Endothelial cell of umbilical vein (primary cell): ENCODE data around the gene MED12L. TPM values are rescaled to one million over a fixed set of nuclear protein-coding genes. Genes with fewer than 3 reads are reported as not detected.

Experiments used
- BruUV-seq: library from RNA; stranded (reverse); fragments of 400-500 nt; replicated peaks from 2 replicates; lab custom pipeline; 2021; lab: Mats Ljungman, UMichigan
- CTCF ChIA-PET: fragments of 300-600, 350-600 bp; sonication (Branson Sonifier 250); formaldehyde crosslinking; loops from one replicate; lab custom pipeline; 2021; ENCODE audit warnings: antibody characterized with exemption, inconsistent platforms; lab: Charles Lee
- POLR2A ChIA-PET: fragments of 300-600, 350-600 bp; sonication (Branson Sonifier 250); formaldehyde crosslinking; loops from one replicate; lab custom pipeline; 2021; ENCODE audit warnings: antibody characterized with exemption, inconsistent platforms; lab: Charles Lee
- DNase-seq: peaks from one replicate; pipeline ENCODE4 v3.0.0-alpha.2; 2011; ENCODE audit warnings: low read depth, low spot score
- FAIRE-seq: peaks from 2 replicates; lab custom pipeline; 2011; peaks lifted over from hg19 to GRCh38; lab: Jason Lieb, UNC
- H2AFZ ChIP-seq: 2 replicates; pipeline ENCODE4 v1.6.0; 2012; ENCODE audit warnings: low read depth, low read length, control low read depth, inconsistent platforms
- H3K27ac ChIP-seq: 2 replicates; pipeline ENCODE4 v1.5.1; 2011; ENCODE audit warnings: low read depth, mild to moderate bottlenecking, control low read depth, low read length, moderate library complexity; ENCODE audit not compliant: insufficient read depth
- H3K27me3 ChIP-seq, 2 experiments: 2 replicates each; pipeline versions ENCODE4 v1.6.0 to v1.6.1; 2011; ENCODE audit warnings: low read length in 2 of 2, mixed read lengths in 1 of 2; ENCODE audit not compliant: control insufficient read depth in 2 of 2, insufficient read depth in 2 of 2
- H3K36me3 ChIP-seq, 2 experiments: 2 replicates in 1 of 2; 3 replicates in 1 of 2; pipeline ENCODE4 v1.5.1; 2011; ENCODE audit warnings: low read length in 2 of 2, mild to moderate bottlenecking in 1 of 2, moderate library complexity in 1 of 2; ENCODE audit not compliant: control insufficient read depth in 2 of 2, insufficient read depth in 2 of 2; ENCODE audit errors: extremely low read depth in 1 of 2
- H3K4me1 ChIP-seq: 3 replicates; pipeline ENCODE4 v1.5.1; 2011; ENCODE audit warnings: mild to moderate bottlenecking, low read length; ENCODE audit not compliant: control insufficient read depth, insufficient read depth; ENCODE audit errors: extremely low read depth
- H3K4me2 ChIP-seq: 2 replicates; pipeline ENCODE4 v1.6.1; 2011; ENCODE audit warnings: low read length, control low read depth, mixed read lengths; ENCODE audit not compliant: insufficient read depth
- H3K4me3 ChIP-seq, 3 experiments: fragments of 200-600 bp in 1 of 3; sonication (generic), shearing (Covaris generic) in 1 of 3; replicated peaks in 1 of 3; 2 replicates each; pipeline ENCODE4 v1.5.1; 2011 to 2016; ENCODE audit warnings: control low read depth in 3 of 3, low read length in 3 of 3, mild to moderate bottlenecking in 2 of 3, inconsistent platforms in 1 of 3, low read depth in 1 of 3, moderate library complexity in 1 of 3; ENCODE audit not compliant: insufficient read depth in 1 of 3
- H3K79me2 ChIP-seq: 2 replicates; pipeline ENCODE4 v1.6.0; 2012; ENCODE audit warnings: low read length, inconsistent platforms; ENCODE audit not compliant: control insufficient read depth, insufficient read depth
- H3K9ac ChIP-seq: replicated peaks from 2 replicates; pipeline ENCODE3; 2011; ENCODE audit warnings: low read length, control low read depth; ENCODE audit not compliant: insufficient read depth; ENCODE audit errors: extremely low read depth
- H3K9me1 ChIP-seq: replicated peaks from 3 replicates; pipeline ENCODE4 v1.6.0; 2011; ENCODE audit warnings: mild to moderate bottlenecking, low read length; ENCODE audit not compliant: control insufficient read depth, insufficient read depth; ENCODE audit errors: extremely low read depth
- H3K9me3 ChIP-seq: replicated peaks from 2 replicates; pipeline ENCODE4 v1.5.1; 2012; ENCODE audit warnings: low read length, inconsistent platforms; ENCODE audit not compliant: control insufficient read depth, insufficient read depth
- H4K20me1 ChIP-seq: replicated peaks from 2 replicates; pipeline ENCODE3; 2011; ENCODE audit warnings: mild to moderate bottlenecking, low read length; ENCODE audit not compliant: control insufficient read depth, insufficient read depth; ENCODE audit errors: extremely low read depth
- CTCF ChIP-seq, 2 donors: IDR thresholded peaks; 1 replicate in 1 of 2; 2 replicates in 1 of 2; pipeline ENCODE4 v1.5.1; 2011; ENCODE audit warnings: low read length in 2 of 2, mild to moderate bottlenecking in 2 of 2, moderate library complexity in 2 of 2, control low read depth in 1 of 2, inconsistent platforms in 1 of 2, low read depth in 1 of 2; ENCODE audit not compliant: insufficient read depth in 1 of 2; ENCODE audit errors: extremely low read depth in 1 of 2
- EZH2 ChIP-seq: IDR thresholded peaks from 2 replicates; pipeline ENCODE4 v1.6.1; 2012; ENCODE audit warnings: borderline replicate concordance, low read depth, mild to moderate bottlenecking, moderate library complexity, low read length, inconsistent platforms; ENCODE audit not compliant: severe bottlenecking
- FOS ChIP-seq: IDR thresholded peaks from 2 replicates; pipeline ENCODE4 v1.6.1; 2011; ENCODE audit warnings: mild to moderate bottlenecking, low read length, moderate library complexity, borderline replicate concordance; ENCODE audit not compliant: insufficient read depth
- GATA2 ChIP-seq: IDR thresholded peaks from 2 replicates; pipeline ENCODE4 v1.7.0; 2011; ENCODE audit warnings: low read depth, mild to moderate bottlenecking, moderate library complexity, mixed read lengths, low read length; ENCODE audit not compliant: insufficient read length, insufficient read depth
- JUN ChIP-seq: IDR thresholded peaks from 2 replicates; pipeline ENCODE4 v1.6.1; 2011; ENCODE audit warnings: borderline replicate concordance, low read depth; ENCODE audit not compliant: insufficient read length, insufficient read depth
- MAX ChIP-seq: IDR thresholded peaks from 2 replicates; pipeline ENCODE4 v1.6.1; 2011; ENCODE audit not compliant: insufficient read depth, insufficient read length
- MYC ChIP-seq: IDR thresholded peaks from one replicate; pipeline ENCODE4 v1.6.1; 2011; ENCODE audit warnings: mild to moderate bottlenecking, low read depth, low read length
- POLR2A ChIP-seq: IDR thresholded peaks from 2 replicates; pipeline ENCODE4 v1.6.1; 2012; ENCODE audit warnings: low read depth, mild to moderate bottlenecking, control low read depth, low read length
- POLR2AphosphoS5 ChIP-seq: IDR thresholded peaks from 2 replicates; pipeline ENCODE4 v1.6.1; 2012; ENCODE audit warnings: low read depth, mild to moderate bottlenecking, control low read depth, low read length, moderate library complexity; ENCODE audit not compliant: insufficient read depth
- dilution Hi-C: fragments of 300-500 bp; cut with MboI; formaldehyde crosslinking; loops from one replicate; pipeline ENCODE4 v1.15.0; 2019; ENCODE audit warnings: low sequenced_read_pairs; ENCODE audit not compliant: extremely low pct_ligation_motif_present
- intact Hi-C: fragments of 100-400 bp; cut with micrococcal nuclease; formaldehyde crosslinking; loops from one replicate; pipeline ENCODE4 v1.10.0; 2022
- polyA plus RNA-seq, 4 experiments: library from polyadenylated mRNA; depleted of rRNA in 3 of 4; stranded (reverse) in 3 of 4; unstranded in 1 of 4; fragments of >200 nt; gene quantifications; 2 replicates each; pipeline versions ENCODE4 v1.2.1 to v1.2.3, GENCODE V29; 2011 to 2012; ENCODE audit warnings: missing spikeins in 1 of 4
- total RNA-seq: library from RNA; stranded (reverse); gene quantifications from 2 replicates; pipeline ENCODE4 v1.2.3, GENCODE V29; 2021

MED12L gene
- total and polyA plus RNA-seq, 2 donors (not counting 3 experiments of a cell fraction or from before 2014, with no cell fraction given), result 0.03 to 0.27 TPM

GRCh38 chr3:151196434-151196833 lies 111.0 kb downstream of the MED12L start:
- H3K79me2 ChIP-seq, result no peaks in the 10 kb centered on the region
- no peaks in the 10 kb centered on the region for H3K36me3 ChIP-seq
- dilution Hi-C loops (no loop called here), intact Hi-C loops (no loop called here)
- no TSS peak for BruUV-seq
- ChIA-PET CTCF (interaction anchor here (1.0 to 3.1 kb wide), 5 partner anchors 11 to 131 kb away, joined by 3 to 11 read pairs (median 5); no protein-coding TSS in a partner anchor), POLR2A (no interaction called here)
- H3K4me3 ChIP-seq, result no peak overlapping the region
- no peaks in the 10 kb centered on the region for H3K4me1 ChIP-seq
- DNase-seq, result no peak
- H3K27me3 ChIP-seq, result no peaks in the 10 kb centered on the region
- no peaks in the 10 kb centered on the region for H3K9me1 ChIP-seq
- no peaks in the 10 kb centered on the region for H3K9me3 ChIP-seq
- TF ChIP-seq POLR2AphosphoS5, result no peak
- TF ChIP-seq EZH2, result no peak
- TF ChIP-seq POLR2A, result no peak
- no peak for TF ChIP-seq MYC
- TF ChIP-seq MAX, result no peak
- no peak for TF ChIP-seq JUN
- TF ChIP-seq CTCF (IDR thresholded peaks at IDR 0.05; ENCODE audit: extremely low read depth in 1 of 2, insufficient read depth in 1 of 2, low read depth in 1 of 2, low read length in 2 of 2), result no peak
- no peak for TF ChIP-seq GATA2
- no peak for TF ChIP-seq FOS
- no peak overlapping the region for H3K9ac ChIP-seq
- H3K4me2 ChIP-seq, result no peak overlapping the region
- FAIRE-seq, result no peak
- H4K20me1 ChIP-seq, result no peaks in the 10 kb centered on the region
- H2AFZ ChIP-seq, result no peak overlapping the region
- no peak overlapping the region for H3K27ac ChIP-seq
